ENCODE data around the gene RAVER2.
"Not testable (repeated sequence)": the region's sequence is repeated elsewhere in the genome, so short reads cannot be mapped to it uniquely, and the experiment has no call there.

RAVER2 gene

DNA sequence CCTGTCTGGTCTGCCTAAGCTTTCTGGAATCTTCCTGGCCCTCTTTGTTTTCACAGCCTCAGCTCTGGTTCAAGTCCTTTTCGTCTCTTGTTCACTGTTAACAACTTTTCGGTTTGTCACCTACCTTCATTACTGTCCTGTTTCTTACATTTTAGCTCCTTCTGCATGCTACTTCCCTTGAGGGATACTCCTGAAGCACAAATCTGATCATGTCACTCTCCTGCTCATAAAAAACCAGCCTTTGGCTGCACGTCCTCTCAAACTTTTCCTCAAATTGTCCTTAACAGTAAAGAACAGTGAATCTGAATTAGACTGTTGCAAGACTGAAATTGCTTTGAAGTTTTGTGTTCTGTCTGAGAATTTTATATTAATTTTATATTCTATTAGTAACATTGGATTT is 3.3 kb downstream of the RAVER2 start:
- no peak for DNase-seq

GRCh38 chr1:64748706-64749105 is 3.8 kb downstream of the RAVER2 start:
- DNase-seq = no peak

DNA sequence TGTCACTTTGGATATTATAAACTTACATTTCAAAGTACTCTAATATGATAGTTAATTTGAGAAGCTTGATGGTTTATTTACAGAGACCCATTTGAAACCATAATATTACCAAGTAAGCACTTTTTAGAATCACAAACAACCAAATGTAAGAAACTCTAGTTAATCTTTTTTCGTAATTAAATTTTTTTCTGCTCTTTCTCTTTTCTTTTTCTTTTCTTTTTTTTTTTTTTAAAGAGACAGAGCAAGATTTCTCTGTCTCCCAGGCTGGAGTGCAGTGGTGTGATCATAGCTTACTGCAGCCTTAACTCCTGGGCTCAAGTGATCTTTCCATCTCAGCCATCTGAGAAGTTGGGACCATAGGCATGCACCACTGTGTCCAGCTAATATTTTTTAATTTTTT is 5.2 kb downstream of the RAVER2 start:
- no peak for DNase-seq

DNA sequence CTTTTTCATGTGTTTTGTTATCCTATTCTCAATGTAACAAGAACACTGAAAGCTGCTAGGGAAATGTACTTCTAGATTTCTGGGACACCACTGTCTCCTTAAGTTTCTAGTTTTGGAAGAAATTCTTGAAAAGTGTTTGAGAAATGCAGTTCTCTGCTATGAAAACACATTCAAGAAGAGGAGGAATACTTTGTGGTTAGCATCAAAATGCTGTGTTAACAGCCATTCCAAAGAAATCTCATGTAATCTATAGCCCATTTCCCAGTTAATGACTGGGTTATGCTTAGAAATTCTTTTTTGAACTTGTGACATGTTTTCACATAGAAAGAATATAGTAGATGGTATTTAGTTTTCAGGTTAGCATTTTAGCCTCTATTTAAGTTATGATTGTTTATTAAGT is 6.0 kb downstream of the RAVER2 start:
- no peak for DNase-seq

DNA sequence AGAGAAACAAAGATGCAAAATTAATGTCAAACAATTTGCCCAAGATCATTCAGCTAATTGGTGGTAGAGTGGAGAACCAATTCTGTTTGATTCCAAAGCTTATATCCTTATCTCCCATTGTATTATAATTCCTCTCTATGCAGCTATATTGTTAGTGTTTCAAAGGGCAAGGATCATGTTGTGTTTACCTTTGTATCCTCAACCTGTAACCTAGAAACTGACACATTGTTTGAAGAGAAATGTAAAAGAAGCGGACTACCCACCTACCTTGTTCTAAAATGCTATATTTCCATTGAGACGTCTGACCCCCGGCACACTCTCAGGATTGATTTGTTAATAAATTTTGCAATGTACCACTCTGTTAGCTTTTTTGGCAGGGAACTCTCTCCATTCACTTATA is 9.3 kb downstream of the RAVER2 start:
- DNase-seq = no peak

DNA sequence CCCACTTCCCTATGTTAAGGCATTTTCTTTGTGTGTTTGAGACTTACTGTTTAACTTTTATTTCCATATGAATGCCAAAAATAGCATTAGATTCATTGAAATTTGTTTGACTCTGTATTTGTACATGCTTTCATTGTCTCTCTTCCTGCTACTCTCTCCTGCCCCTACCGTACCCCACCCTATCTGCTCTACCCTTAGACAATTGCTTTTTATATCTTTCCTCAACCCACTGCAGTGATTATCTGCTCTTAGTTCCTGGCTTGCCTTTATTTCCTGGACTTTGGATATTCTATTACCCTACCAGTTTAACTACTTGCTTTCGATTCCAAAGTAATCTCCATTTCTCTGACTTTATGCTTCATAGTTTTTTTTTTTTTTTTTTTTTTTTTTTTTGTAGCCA is 10.5 kb downstream of the RAVER2 start:
- peak; percentile 20 to 34 for DNase-seq

GRCh38 chr1:64756770-64757169 is 11.9 kb downstream of the RAVER2 start:
- no peak for DNase-seq

DNA sequence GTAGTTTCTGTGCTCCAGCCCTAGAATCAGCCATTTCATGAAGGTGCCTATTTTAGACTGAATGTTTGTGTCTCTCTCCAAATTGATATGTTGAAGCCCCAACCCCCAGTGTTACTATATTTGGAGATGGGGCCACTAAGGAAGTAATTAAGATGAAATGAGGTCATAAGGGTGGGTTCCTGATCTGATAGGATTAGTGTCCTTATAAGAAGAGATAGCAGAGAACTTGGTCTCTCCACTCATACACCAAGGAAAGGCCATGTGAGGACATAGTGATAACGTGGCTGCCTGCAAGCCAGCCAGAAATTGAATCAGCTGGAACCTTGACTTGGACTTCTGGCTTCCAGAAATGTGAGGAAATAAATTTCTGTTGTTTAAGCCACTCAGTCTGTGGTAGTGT is 12.3 kb downstream of the RAVER2 start:
- no peak for DNase-seq

DNA sequence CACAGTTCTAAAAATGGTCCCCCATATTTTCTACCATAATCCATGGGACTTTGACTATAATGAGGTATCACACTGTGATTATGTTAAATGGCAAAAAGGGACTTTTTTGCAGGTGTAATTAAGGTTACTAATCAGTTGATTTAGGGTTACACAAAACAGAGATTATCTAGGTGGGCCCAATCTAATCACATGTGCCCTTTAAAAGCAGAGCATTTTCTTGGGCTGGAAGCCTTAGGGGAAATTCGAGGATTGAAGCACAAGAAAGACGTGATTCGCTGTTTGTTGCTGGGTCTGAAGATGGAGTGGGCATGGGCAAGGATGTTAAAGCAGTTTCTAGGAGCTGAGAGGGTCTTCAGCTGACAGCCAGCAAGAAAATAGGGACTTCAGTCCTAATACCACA is 13.4 kb downstream of the RAVER2 start:
- no peak for DNase-seq

GRCh38 chr1:64759968-64760367 is 15.1 kb downstream of the RAVER2 start:
- no peak for DNase-seq

DNA sequence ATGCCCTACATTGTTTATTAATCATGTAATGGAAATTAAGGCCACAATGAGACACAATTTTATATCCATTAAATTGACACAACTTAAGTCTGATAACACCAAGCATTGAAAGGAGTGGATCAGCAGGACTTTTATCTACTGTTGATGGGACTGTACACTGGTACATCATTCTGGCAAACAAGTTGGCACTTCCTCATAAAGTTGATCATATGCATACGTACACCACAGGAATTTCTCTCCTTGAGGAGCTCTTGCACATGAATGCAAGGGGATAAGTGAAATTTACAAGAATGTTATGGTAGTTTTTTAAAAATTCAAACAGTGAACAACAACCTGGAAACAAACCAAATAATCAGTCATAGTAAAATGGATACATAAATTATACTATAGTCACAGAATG is 20.1 kb downstream of the RAVER2 start:
- no peak for DNase-seq

GRCh38 chr1:64765826-64766225 is 21.0 kb downstream of the RAVER2 start:
- DNase-seq = no peak

DNA sequence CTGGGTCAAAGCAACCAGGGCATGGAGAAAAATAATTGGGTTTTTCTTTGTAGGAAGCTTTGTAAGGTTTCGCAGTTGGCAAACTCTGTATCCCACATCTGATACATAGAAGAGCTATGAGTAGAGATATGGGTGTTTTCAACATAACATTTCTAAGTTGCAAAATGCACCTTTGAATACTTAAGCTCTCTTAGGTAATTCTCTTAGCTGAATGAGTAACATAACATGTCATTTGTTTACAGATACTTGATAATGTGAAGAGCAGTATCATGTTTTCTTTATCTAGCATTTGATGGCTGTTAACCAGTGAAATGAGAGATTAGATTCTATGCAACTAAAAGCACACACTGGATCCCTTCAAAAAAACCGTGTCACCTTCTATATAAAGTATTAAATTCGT is 21.6 kb downstream of the RAVER2 start:
- no peak for DNase-seq

DNA sequence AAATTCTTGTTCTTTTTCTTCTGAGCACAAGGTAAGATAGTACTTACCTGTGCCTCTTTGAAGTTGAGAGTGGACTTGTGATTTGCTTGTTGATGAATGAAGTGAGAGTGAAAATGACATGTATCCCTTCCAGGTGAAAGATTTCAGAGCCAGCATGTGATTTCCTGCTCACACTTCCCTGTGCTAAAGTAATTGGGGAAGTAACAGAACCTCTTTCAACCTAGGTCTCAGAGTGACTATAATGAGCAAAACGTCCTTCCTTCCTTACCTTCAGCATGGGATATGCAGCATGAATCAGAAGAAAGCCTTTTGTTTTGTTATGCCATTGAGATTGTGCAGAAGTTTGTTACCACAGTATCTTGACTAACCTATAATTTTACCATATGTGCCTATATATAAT is 24.6 kb downstream of the RAVER2 start:
- no peak for DNase-seq

DNA sequence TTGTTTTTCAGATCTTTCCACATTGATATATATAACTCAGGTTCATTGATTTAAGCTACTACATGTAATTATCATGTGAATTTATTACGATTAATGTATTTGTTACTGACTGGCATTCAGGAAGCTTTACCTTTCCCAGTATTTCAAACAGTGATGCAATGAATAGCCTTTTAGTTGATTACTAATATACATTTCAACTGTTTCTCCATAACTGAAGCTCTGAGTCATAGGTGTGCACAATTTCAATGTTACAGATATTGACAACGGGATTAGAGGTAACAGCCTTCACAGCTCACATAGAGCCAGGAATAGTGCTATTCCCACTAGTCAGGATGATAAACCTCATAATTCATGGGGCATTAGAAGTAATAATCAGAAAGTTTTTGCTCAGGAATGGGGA is 25.1 kb downstream of the RAVER2 start:
- DNase-seq = no peak

DNA sequence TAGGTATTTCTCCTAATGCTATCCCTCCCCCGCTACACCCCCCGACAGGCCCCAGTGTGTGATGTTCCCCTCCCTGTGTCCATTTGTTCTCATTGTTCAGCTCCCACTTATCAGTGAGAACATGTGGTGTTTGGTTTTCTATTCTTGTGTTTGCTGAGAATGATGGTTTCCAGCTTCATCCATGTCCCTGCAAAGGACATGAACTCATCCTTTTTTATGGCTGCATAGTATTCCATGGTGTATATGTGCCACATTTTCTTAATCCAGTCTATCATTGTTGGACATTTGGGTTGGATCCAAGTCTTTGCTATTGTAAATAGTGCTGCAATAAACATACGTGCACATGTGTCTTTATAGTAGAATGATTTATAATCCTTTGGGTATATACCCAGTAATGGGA is 28.4 kb downstream of the RAVER2 start:
- not testable (repeated sequence) for DNase-seq

DNA sequence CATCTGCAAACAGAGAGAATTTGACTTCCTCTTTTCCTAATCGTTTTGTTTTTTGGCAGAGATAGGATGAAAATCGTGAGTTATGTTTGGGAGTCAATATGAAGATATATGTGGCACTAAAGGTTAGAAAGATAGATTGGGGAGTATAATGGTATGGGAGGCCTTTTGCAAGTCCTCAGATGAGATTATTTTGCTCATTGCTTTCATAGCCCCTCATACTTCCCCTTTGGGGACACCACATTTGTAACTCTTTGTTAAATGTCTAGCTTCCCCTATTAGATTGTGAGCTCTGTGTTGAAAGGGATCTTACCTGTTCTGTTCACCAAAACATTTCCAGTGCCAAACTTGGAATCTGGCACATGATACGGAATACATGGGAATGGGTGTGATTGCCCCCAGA is 30.2 kb downstream of the RAVER2 start:
- no peak for DNase-seq

DNA sequence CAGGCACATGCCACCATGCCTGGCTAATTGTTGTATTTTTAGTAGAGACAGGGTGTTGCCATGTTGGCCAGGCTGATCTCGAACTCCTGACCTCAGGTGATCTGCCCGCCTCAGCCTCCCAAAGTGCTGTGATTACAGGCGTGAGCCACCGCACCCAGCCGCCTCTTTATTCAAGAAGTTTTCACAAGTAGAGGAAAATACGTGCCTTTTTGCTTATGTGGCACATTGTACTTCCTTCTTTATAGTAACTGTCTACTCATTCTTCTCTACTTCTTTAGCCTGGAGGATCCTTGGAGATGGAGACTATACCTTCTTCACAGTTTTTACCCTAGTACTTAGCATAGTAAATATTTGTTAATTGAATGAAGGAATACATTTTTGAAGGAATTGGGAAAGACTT is 37.2 kb downstream of the RAVER2 start:
- DNase-seq = not testable (repeated sequence)

DNA sequence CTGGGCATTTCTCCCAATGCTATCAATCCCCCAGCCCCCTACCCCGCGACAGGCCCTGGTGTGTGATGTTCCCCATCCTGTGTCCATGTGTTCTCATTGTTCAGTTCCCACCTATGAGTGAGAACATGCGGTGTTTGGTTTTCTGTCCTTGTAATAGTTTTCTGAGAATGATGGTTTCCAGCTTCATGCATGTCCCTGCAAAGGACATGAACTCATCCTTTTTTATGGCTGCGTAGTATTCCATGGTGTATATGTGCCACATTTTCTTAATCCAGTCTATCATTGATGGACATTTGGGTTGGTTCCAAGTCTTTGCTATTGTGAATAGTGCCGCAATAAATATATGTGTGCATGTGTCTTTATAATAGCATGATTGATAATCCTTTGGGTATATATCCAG is 38.0 kb downstream of the RAVER2 start:
- not testable (repeated sequence) for DNase-seq

- no peak for DNase-seq
These were observed 46.1 kb downstream of the RAVER2 start for GRCh38 chr1:64790832-64791487.

GRCh38 chr1:64798872-64799271 is 54.0 kb downstream of the RAVER2 start:
- DNase-seq = no peak

GRCh38 chr1:64801851-64802523 is 57.1 kb downstream of the RAVER2 start:
- no peak for DNase-seq

DNA sequence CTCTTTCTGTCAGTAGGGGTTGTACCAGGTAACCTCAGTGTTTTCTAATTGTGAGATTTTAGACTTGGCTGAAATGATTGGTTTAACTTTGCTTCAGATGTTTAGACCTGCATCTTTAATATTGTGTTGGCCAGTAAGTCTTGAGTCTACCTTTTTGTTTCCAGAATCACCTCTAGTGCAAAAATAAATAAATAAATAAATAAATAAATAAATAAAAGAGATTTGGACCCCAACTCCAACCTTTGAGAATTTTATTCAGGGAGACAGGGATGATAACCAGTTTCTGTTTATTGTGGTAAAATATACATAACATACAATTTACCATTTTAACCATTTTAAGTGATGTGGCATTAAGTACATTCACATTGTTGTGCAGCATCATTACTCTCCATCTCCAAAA is 64.4 kb downstream of the RAVER2 start:
- no peak for DNase-seq

- DNase-seq = no peak
These were observed 65.1 kb downstream of the RAVER2 start for GRCh38 chr1:64810001-64810400.

- DNase-seq = no peak
These were observed 66.3 kb downstream of the RAVER2 start for GRCh38 chr1:64811131-64811530.

All from NCI-H526 (cell line).